D341Med (cell line): ENCODE results near the gene ATG7.
"Not testable (repeated sequence)": the region's sequence is repeated elsewhere in the genome, so short reads cannot be mapped to it uniquely, and the experiment has no call there.

Experiments used
- DNase-seq: peaks from one replicate; pipeline ENCODE4 v3.0.0; 2012; ENCODE audit warnings: low spot score

The ATG7 gene

GRCh38 chr3:11591391-11592282 is 319.4 kb downstream of the ATG7 start:
- no peak for DNase-seq

- no peak for DNase-seq
These were observed 320.5 kb downstream of the ATG7 start for GRCh38 chr3:11592445-11593298.

- DNase-seq, result no peak
These were observed 321.3 kb downstream of the ATG7 start for GRCh38 chr3:11593318-11594034.

- not testable (repeated sequence) for DNase-seq
These were observed 322.8 kb downstream of the ATG7 start for GRCh38 chr3:11595024-11595423.

GRCh38 chr3:11596387-11596786 is 324.2 kb downstream of the ATG7 start:
- no peak for DNase-seq

GRCh38 chr3:11600501-11601282 is 328.5 kb downstream of the ATG7 start:
- DNase-seq, result no peak

GRCh38 chr3:11601446-11602238 is 329.4 kb downstream of the ATG7 start:
- no peak for DNase-seq

GRCh38 chr3:11602239-11602840 is 330.1 kb downstream of the ATG7 start:
- no peak for DNase-seq

- DNase-seq, result no peak
These were observed 330.8 kb downstream of the ATG7 start for GRCh38 chr3:11602886-11603527.

- no peak for DNase-seq
These were observed 331.4 kb downstream of the ATG7 start for GRCh38 chr3:11603628-11604027.

GRCh38 chr3:11604139-11604892 is 332.1 kb downstream of the ATG7 start:
- DNase-seq, result no peak

GRCh38 chr3:11605398-11605797 is 333.2 kb downstream of the ATG7 start:
- no peak for DNase-seq

GRCh38 chr3:11606090-11606784 is 334.0 kb downstream of the ATG7 start:
- no peak for DNase-seq

- no peak for DNase-seq
These were observed 334.8 kb downstream of the ATG7 start for GRCh38 chr3:11606865-11607440.
